Ovary (tissue), 9 donors: ENCODE results near the gene PDE4D. TPM values are rescaled to one million over a fixed set of nuclear protein-coding genes. Genes with fewer than 3 reads are reported as not detected.

ENCODE experiments used
- DNase-seq, 5 donors: peaks; one replicate each; pipeline ENCODE4 v3.0.0-alpha.2; 2019 to 2020
- H3K27ac ChIP-seq, 2 donors: fragments of 200-600 bp; one replicate each; pipeline versions ENCODE4 v1.5.1 to v1.8.0; 2019 to 2022
- H3K27me3 ChIP-seq: fragments of 200-600 bp; one replicate; pipeline ENCODE4 v1.8.0; 2022
- H3K36me3 ChIP-seq: fragments of 200-600 bp; sonication (generic); one replicate; pipeline ENCODE4 v1.5.1; 2019
- H3K4me1 ChIP-seq: one replicate; pipeline ENCODE4 v1.8.1; 2013; ENCODE audit warnings: mild to moderate bottlenecking, moderate library complexity; ENCODE audit not compliant: insufficient read depth
- H3K4me3 ChIP-seq: fragments of 200-600 bp; sonication (generic); one replicate; pipeline ENCODE4 v1.5.1; 2017
- H3K9me3 ChIP-seq, 2 donors: fragments of 200-600 bp in 1 of 2; sonication (generic) in 1 of 2; one replicate each; pipeline versions ENCODE4 v1.5.1 to v1.8.1; 2013 to 2019; ENCODE audit warnings: mild to moderate bottlenecking in 1 of 2, moderate library complexity in 1 of 2
- EP300 ChIP-seq: sonication (generic); formaldehyde crosslinking; IDR thresholded peaks from one replicate; pipeline ENCODE4 v1.6.1; 2017; ENCODE audit warnings: antibody characterized with exemption
- POLR2A ChIP-seq: fragments of 450-650 bp; IDR thresholded peaks from one replicate; pipeline ENCODE4 v1.6.1; 2017; ENCODE audit warnings: antibody characterized with exemption, mild to moderate bottlenecking, moderate library complexity
- whole genome bisulfite sequencing, 3 donors: extraction: QIAGEN DNeasy Blood & Tissue Kit in 1 of 3; methylation state at CpG; one replicate each; pipeline versions ENCODE4 v1.1.5 to v1.1.7; 2013 to 2017; 5-methylcytosine and 5-hydroxymethylcytosine counted together
- intact Hi-C, 4 donors: fragments of 100-400 bp; cut with DNase I; formaldehyde crosslinking; loops; one replicate each; pipeline versions ENCODE4 v1.11.0 to v1.15.1; 2022 to 2023
- polyA plus RNA-seq, 2 donors: library from polyadenylated mRNA; stranded (reverse); fragments of 200-250 nt in 1 of 2; fragments of 350-450 nt in 1 of 2; fragmentation: Illumina TruSeq in 1 of 2; extraction: RNeasy Lipid Tissue Mini Kit (QIAGEN cat#74804) in 1 of 2; gene quantifications; one replicate each; pipeline ENCODE4 v1.2.3, GENCODE V29; 2013 to 2014
- total RNA-seq, 7 donors: library from RNA; depleted of rRNA in 2 of 7; stranded (reverse); fragments of >200 nt in 2 of 7; fragmentation: NEBNext Ultra II Directional in 3 of 7; extraction: Animal tissue kit (Norgen Biotek cat#: 25700) in 3 of 7; gene quantifications; one replicate each; pipeline versions ENCODE4 v1.1.0 to v1.2.4, GENCODE V29; 2016 to 2023
- TF ChIP-seq, protein P1 (sequence below), 3 donors: fragments of 450-650 bp in 2 of 3; fragments of 200-600 bp in 1 of 3; IDR thresholded peaks; one replicate each; pipeline versions ENCODE4 v1.5.1 to v1.8.0; 2016 to 2022; ENCODE audit warnings: antibody characterized with exemption in 3 of 3, mild to moderate bottlenecking in 1 of 3
- donor health status: DM: no; HTN: no; CAD: no; lungs with moderate emphysema.
- donor health status: DM: no; HTN: no; CAD: no.
- donor health status: Bipolar disorder and iron deficiency.
- donor health status: DM: yes; HTN: yes; CAD: no.
- donor health status: DM: no; HTN: no; CAD: no.
- donor health status: DM: yes; HTN: yes; CAD: no.

PDE4D gene
- total and polyA plus RNA-seq, 9 donors, result 1.3 to 67.6 (median 8.4) TPM

DNA sequence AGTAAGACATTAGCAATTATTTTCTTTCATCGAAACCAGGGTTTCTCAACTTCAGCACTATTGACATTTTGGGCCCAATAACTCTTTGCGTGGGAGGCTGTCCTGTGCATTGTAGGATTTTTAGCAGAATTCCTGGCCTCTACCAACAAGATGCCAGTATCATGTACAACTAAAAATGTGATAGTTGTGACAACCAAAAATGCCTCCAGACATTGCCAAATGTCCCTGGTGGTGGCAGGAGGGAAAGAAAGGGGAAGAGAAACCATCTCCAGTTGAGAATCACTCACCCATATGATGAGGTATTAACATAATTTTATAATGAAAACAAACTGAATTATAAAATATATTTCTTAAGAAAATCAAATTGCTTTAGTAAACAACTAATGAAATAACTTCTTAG, 904.6 kb downstream of the PDE4D start:
- Histone ChIP-seq H3K27ac (no peak overlapping the region), H3K9me3 (no peaks in the 10 kb centered on the region), H3K36me3 (no peaks in the 10 kb centered on the region), H3K4me3 (no peak overlapping the region), H3K27me3 (no peaks in the 10 kb centered on the region), H3K4me1 (no peaks in the 10 kb centered on the region)
- TF ChIP-seq, protein P1, sequence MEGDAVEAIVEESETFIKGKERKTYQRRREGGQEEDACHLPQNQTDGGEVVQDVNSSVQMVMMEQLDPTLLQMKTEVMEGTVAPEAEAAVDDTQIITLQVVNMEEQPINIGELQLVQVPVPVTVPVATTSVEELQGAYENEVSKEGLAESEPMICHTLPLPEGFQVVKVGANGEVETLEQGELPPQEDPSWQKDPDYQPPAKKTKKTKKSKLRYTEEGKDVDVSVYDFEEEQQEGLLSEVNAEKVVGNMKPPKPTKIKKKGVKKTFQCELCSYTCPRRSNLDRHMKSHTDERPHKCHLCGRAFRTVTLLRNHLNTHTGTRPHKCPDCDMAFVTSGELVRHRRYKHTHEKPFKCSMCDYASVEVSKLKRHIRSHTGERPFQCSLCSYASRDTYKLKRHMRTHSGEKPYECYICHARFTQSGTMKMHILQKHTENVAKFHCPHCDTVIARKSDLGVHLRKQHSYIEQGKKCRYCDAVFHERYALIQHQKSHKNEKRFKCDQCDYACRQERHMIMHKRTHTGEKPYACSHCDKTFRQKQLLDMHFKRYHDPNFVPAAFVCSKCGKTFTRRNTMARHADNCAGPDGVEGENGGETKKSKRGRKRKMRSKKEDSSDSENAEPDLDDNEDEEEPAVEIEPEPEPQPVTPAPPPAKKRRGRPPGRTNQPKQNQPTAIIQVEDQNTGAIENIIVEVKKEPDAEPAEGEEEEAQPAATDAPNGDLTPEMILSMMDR (IDR thresholded peaks at IDR 0.05), result no peak
- TF ChIP-seq EP300, result no peak
- no peak for TF ChIP-seq POLR2A
- WGBS, 3 donors, result 92 to 96% (median 96%) methylated on average over 2 of the region's 2 CpGs
- DNase-seq, result no peak
- intact Hi-C loops, result no loop called here

DNA sequence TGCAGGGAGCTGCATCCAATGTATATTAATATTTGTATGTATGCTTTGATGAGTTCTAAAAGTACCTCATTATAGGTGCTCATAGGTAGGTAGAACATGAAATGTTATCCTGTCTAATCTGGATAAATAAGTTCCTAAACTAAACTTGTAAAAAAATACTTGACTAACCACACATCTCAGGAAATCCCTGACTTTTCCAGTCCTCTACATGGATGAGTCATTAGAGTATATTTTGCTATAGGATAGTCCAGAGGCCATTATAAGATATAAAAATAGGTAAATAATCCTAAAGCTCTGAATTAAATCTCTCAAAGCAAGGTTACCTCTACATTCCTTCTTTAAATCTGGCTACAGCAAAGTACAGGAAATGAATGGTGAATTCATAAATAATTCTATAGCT, 906.3 kb downstream of the PDE4D start:
- Histone ChIP-seq H3K4me3 (no peak overlapping the region), H3K4me1 (no peaks in the 10 kb centered on the region), H3K27me3 (no peaks in the 10 kb centered on the region), H3K27ac (no peak overlapping the region), H3K36me3 (no peaks in the 10 kb centered on the region), H3K9me3 (no peaks in the 10 kb centered on the region)
- no peak for DNase-seq
- TF ChIP-seq EP300, result no peak
- no peak for TF ChIP-seq POLR2A
- TF ChIP-seq, protein P1 (IDR thresholded peaks at IDR 0.05), result no peak
- intact Hi-C loops, result no loop called here

DNA sequence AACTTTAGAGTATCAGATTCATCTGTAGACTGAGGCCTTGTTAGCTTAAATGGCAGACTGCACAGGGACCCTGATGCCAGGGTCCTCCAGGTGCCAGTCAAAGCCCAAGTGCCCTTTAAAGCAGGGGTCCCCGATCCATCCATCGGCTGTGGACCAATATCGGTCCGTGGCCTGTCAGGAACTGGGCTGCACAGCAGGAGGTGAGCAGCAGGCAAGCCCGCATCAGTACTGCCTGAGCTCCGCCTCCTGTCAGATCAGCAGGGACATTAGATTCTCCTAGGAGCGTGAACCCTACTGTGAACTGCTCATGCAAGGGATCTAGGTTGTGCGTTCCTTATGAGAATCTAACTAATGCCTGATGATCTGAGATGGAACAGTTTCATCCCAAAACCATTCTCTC, 907.2 kb downstream of the PDE4D start:
- no peak overlapping the region for H3K27ac ChIP-seq
- no peak overlapping the region for H3K4me3 ChIP-seq
- TF ChIP-seq POLR2A, result no peak
- TF ChIP-seq EP300, result no peak
- TF ChIP-seq, protein P1 (IDR thresholded peaks at IDR 0.05), result no peak
- intact Hi-C loops, result no loop called here
- DNase-seq, result no peak
- no peaks in the 10 kb centered on the region for H3K27me3 ChIP-seq
- H3K36me3 ChIP-seq, result no peaks in the 10 kb centered on the region
- H3K9me3 ChIP-seq, result no peaks in the 10 kb centered on the region
- WGBS, 3 donors, result 67 to 82% (median 68%) methylated on average over 8 of the region's 8 CpGs
- H3K4me1 ChIP-seq, result no peaks in the 10 kb centered on the region

DNA sequence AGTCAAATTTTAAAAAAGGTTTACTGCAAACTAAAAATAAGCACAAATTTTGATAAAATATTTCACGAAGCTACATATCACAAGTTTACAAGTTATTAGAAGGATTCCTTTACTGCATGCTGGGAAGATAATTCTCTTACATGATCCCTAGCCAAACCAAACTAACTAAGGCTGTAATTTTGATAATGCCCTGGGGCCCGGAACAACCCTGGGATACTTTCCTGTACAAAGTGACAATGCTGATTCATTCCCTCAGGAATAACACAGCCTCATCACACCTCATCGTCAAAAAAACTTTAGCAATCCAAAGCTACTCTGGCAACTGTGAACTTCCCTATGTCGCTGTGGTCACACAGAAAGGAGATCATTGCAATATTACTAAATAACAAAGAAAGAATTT, 907.8 kb downstream of the PDE4D start:
- DNase-seq, result no peak
- intact Hi-C loops, result no loop called here
- no peaks in the 10 kb centered on the region for H3K27me3 ChIP-seq
- no peaks in the 10 kb centered on the region for H3K9me3 ChIP-seq
- WGBS, 3 donors, result 29 to 54% (median 37%) methylated on average over 4 of the region's 4 CpGs
- no peak overlapping the region for H3K4me3 ChIP-seq
- TF ChIP-seq POLR2A, result no peak
- no peak for TF ChIP-seq EP300
- TF ChIP-seq, protein P1 (IDR thresholded peaks at IDR 0.05), result no peak
- H3K36me3 ChIP-seq, result no peaks in the 10 kb centered on the region
- no peaks in the 10 kb centered on the region for H3K4me1 ChIP-seq
- H3K27ac ChIP-seq, result no peak overlapping the region

DNA sequence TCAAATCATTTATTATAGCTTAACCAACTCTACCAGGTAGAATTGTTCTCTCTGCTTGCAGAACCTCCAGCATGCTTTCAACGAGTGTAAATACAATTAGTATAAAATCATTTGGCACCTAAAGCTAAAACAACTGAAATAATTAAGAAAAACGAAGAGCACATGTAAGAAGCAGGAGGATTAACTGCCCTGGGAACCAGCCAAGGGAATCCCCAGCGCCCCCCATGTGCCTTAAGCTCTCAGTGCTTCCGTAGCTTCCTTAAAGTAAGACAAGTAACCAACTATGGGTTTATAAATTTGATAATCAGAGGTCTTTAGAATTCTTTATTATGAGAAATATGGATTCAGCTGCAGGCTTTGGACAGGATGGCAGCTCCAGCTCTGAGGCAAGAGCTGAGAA, 908.2 kb downstream of the PDE4D start:
- Histone ChIP-seq H3K9me3 (no peaks in the 10 kb centered on the region), H3K4me1 (no peaks in the 10 kb centered on the region), H3K36me3 (no peaks in the 10 kb centered on the region), H3K4me3 (no peak overlapping the region), H3K27ac (no peak overlapping the region), H3K27me3 (no peaks in the 10 kb centered on the region)
- TF ChIP-seq POLR2A (no peak), EP300 (no peak)
- TF ChIP-seq, protein P1 (IDR thresholded peaks at IDR 0.05), result no peak
- intact Hi-C loops, result no loop called here
- WGBS, 3 donors, result 40 to 52% (median 52%) methylated on average over 4 of the region's 4 CpGs
- DNase-seq, result no peak
